SH-SY5Y (cell line): ENCODE results near the gene ALKBH2.

ENCODE experiments used
- GATA2 ChIP-seq: IDR thresholded peaks from 2 replicates; pipeline ENCODE4 v1.6.1; 2011; ENCODE audit warnings: mild to moderate bottlenecking, low read depth, low read length
- GATA3 ChIP-seq: IDR thresholded peaks from 2 replicates; pipeline ENCODE4 v1.6.1; 2011; ENCODE audit warnings: low read depth, mild to moderate bottlenecking, low read length, moderate library complexity

ALKBH2 gene

GRCh38 chr12:109064143-109064542 is 29.1 kb downstream of the ALKBH2 start:
- TF ChIP-seq GATA3 (no peak), GATA2 (no peak)

GRCh38 chr12:109058773-109059172 is 34.5 kb downstream of the ALKBH2 start:
- TF ChIP-seq GATA2 (no peak), GATA3 (no peak)

GRCh38 chr12:109057376-109057775 is 35.9 kb downstream of the ALKBH2 start:
- no peak for TF ChIP-seq GATA2
- TF ChIP-seq GATA3 = no peak

GRCh38 chr12:109056891-109057290 is 36.4 kb downstream of the ALKBH2 start:
- TF ChIP-seq GATA3 = no peak
- TF ChIP-seq GATA2 = no peak

- TF ChIP-seq GATA2 (no peak), GATA3 (no peak)
Observed at GRCh38 chr12:109054520-109054919, 38.8 kb downstream of the ALKBH2 start.

- TF ChIP-seq GATA3 = no peak
- no peak for TF ChIP-seq GATA2
Observed at GRCh38 chr12:109053382-109054123, 39.7 kb downstream of the ALKBH2 start.

GRCh38 chr12:109052414-109053323 is 40.6 kb downstream of the ALKBH2 start, which contains the start of gene USP30:
Gene USP30, plus strand, starts transcription at chr12:109052576. Its CDS starts 103 bp downstream, at chr12:109052679.
- TF ChIP-seq GATA2 (no peak), GATA3 (no peak)

GRCh38 chr12:109052097-109052413 is 41.2 kb downstream of the ALKBH2 start:
- TF ChIP-seq GATA2 (no peak), GATA3 (no peak)

GRCh38 chr12:109047081-109047805 is 46.0 kb downstream of the ALKBH2 start:
- no peak for TF ChIP-seq GATA3

- TF ChIP-seq GATA3 (no peak), GATA2 (no peak)
Observed at GRCh38 chr12:109044241-109044640, 49.0 kb downstream of the ALKBH2 start.
